GM18502 (cell line): ENCODE data around the gene TNFRSF1B.

Experiments used
- ATAC-seq: cut with Tn5 transposase; IDR thresholded peaks from one replicate; pipeline ENCODE4 v1.9.1; 2021; ENCODE audit warnings: mild to moderate bottlenecking; ENCODE audit not compliant: unreplicated experiment, poor library complexity

The TNFRSF1B gene

DNA sequence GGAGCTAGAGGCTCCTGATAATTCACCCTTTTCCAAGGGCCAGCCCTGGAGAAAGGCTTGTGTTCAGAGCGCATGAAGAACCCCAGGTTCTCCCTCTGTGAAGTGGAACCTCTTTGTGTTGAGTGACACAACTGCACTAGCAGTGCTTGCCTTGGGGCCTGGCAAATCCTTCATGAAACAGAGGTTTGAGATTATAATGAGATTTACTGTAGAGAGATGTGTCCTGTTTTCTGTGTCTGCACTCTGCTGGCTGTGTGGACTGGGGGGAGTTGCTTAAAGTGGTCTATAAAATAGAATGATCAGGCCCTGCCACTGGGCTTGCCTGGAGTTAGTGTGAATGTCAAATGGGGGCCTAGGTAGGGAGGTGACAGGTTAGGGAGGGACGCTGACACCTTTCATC lies 11.5 kb upstream of the TNFRSF1B start:
- no peak for ATAC-seq

DNA sequence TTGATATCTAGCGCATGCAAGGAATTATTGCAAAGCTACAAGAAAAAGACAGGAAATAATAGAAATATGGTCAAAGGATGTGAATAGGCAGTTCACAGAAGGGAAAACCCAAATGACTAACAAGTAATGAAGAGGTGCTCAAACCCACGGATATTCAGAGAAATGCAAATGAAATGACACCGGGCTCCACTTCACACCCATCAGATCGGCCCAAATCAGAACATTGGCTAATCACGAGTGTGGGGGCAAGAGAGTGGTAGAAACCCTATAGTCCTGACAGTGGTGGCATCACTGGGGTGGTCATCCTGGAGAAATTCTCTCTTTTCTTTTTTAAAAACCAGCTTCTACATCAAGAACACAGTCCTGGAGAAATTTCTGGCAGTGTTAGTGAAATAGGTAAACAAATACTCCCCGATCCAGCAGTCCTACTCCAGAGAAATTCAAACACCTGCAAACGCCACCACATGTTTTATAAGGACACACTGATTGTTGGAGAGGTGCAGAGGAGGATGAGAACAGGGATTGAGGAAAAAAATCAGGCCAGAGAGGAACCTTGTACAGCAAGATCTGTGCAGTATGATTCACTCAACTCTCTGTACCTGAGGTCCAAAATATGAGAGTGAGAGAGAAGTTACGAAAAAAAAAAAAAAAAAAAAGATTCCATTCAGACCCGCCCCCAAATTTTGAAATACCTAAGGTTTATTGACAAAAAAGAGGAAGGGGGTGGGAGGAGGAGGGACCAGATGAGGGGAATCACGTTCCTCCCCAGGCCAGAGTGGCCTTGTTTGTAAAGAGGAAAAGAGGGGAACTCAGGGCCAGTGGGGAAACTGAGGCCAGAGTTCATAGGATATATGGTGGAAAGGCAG lies 9.2 kb upstream of the TNFRSF1B start:
- no peak for ATAC-seq

DNA sequence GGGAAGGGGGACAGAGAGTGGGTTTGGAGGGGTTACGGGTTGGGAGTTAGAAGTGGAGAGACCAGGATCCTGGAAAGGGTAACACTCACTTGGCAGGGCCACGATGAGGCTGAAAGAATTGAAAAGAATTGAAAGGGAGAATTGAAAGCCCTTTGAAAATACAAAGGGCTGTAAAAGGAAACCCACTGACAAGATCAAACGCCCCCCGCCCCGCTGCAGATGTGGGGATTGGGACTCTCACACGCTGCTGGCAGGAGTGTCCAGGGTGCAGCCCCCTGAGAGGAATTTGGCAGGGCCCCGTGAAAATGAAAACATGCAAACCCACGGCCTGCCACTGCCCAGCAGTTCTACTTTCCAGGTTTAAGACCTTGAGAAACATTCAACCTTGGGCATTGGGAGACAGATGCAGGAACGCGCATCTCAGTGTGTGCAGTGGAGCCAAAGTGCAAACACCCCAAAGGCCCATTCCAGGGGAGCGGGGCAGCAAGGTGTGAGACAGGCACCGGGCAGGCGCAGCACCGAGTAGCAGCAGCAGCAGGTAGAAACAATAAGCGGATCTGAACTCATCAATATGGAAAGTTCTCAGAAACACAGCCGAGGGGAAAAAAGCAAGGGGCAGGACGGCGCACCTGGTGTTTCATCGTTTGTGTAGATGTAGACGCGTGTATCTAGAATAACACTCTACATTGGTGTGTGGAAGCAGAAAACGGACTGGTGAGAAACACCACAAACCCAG lies 8.3 kb upstream of the TNFRSF1B start:
- ATAC-seq = no peak

DNA sequence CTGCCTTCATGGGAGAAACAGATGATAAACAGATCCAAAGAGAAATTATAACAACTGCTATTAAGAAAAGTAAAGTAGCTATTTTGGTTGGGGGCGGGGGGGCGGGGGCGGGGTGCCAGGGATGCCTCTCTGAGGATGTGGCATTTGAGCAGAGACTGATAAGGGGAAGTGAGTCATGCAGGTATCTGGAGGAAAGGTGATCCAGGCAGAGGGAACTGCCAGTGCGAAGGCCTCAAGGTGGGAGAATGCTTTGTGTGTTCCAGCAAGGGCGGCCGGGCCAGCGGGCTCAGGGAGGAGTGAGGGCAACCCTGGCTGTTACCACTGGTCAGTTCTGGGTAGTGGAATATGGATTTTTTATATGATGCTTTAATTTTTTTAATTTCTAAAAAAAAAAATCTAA lies 7.0 kb upstream of the TNFRSF1B start:
- ATAC-seq = no peak

DNA sequence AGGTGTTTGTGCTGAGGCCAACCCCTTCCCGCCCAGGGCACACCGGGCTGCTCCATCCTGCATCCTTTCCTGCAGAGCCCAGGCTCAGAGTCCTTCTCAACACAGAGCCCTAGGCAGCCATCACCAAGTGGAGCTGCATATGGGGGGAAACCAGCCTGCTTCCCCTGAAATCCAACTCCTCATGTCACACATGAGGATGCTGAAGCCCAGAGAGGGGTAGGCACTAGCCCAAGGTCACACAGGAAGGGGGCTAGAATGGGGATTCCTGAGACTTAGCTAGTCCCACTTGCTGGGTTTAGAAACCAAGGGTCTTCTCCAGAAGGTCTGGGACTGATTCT lies 5.5 kb upstream of the TNFRSF1B start:
- ATAC-seq = no peak

DNA sequence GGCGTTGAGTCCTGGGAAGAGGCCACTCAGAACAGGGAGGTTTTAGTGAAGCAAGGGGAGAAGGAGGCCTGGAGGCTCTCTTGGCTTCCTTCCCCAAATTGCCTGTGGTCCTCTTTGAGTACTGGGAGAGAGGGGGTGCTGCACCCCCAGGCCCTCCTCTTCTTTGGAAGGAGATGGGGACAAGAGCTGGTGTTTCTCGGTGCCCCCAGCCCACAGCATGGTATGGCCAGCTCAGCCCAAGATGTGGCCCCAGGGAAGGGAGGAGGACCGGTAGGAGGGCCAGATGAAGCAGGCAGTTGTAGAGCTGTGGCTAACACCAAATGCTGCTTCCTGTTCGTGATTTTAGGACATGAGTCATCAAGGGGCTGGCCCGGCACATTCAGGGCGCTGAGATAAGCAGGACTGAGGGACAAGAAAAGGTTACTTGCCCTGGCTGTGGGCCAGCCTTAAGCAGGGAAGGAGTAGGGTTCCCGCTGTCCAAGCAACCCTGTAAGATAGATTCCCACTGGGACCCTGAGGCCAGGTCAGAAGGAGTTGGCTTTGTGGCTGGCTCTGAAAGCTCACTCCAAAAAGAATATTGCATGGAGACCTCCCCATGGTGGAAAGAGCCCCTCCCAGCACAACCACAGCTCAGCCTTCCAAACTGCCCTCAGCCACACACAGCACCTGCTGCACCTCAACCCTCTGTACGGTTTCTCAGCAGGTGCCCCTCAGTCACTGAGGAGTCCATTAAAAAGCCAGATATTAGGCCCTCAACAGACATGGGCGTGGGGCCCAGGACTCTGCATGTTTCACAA lies 4.9 kb upstream of the TNFRSF1B start:
- peak; percentile 81 for ATAC-seq

DNA sequence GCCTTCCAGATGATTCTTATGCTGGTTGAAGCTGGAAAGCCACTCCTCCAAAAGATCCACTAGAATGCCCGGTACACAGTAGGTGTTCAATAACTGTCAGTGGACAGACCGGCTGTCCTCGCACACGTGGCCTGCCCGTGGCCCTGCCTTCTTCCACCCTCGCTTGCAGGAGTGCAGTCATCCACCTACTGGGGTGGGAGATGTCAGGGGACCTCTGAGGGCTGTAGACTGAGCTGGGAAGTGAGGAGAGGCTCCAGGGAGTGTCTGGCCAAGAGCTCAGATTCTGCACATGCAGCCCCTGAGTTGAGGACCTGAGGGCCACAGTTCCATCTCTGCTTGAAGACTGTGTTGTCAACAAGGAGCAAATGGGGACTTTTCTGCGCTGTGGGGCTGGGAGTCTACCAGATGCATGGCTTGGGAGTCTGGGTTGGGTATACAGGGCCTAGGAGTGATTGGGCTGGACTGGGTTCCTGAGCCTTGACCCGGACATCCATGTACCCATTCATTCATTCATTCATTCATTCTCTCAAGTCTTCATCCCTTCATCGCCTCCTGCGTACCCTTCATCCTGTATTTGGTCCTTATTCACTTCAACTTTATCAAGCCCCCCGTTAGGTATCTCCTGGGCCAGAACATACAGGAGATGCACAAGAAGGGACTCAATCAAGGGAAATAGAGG lies 4.2 kb upstream of the TNFRSF1B start:
- ATAC-seq = no peak

DNA sequence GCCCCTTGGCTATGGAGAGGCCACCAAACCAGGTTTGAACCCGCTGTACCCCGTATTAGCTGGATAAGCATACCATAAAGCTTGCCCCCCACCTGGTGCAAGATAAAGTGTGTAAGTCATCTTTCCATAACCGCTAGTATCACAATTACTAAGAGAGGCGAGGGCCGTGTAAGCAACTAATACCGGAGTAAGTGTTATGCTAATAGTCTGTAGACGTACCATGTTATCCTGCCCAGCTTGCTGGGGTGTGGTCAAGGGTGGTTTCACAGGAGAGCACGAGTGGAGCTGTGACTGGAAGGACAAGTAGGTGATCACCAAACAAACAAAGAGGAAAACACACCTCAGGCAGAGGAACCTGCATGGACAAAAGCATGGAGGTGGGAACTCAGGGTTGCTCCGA lies 3.6 kb upstream of the TNFRSF1B start:
- no peak for ATAC-seq

DNA sequence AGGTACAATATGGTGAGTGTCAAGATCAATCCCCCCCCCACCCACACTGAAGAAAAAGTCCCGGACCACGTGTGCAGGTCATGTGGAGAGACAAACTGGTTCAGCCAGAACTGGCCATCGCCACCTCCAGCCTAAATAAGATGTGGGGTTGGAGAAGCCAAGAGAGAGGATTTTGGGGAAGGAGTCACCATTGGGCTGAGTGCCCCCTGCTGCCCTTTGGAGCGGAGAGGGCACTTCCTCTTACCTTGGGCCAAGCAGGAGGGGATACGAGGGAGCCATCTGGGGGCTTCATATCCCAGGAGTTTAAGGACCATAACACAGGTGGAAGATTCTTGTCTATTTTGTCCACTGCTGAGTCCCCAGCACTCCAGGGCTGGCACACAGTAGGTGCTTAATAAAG lies 2.6 kb upstream of the TNFRSF1B start:
- no peak for ATAC-seq

DNA sequence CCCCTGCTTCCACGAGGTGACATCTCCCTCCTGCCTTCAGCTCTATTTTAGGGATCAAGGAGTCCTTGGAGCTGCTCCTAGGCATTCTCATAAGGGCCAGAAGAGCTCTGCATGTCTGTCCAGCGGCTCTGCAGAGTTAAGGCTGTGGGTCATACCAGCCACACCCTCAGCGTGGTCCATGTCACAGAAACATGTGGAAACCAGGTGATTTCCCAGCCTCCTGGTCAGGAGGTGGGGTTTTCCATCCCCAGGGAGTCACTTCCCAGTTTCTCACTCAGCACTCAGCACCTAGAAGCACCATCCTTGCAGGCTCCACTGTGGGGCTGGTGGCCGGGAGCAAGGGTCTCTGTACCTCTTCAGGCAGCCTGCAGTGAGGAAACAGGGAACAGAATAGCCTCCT lies 1.4 kb upstream of the TNFRSF1B start:
- no peak for ATAC-seq

DNA sequence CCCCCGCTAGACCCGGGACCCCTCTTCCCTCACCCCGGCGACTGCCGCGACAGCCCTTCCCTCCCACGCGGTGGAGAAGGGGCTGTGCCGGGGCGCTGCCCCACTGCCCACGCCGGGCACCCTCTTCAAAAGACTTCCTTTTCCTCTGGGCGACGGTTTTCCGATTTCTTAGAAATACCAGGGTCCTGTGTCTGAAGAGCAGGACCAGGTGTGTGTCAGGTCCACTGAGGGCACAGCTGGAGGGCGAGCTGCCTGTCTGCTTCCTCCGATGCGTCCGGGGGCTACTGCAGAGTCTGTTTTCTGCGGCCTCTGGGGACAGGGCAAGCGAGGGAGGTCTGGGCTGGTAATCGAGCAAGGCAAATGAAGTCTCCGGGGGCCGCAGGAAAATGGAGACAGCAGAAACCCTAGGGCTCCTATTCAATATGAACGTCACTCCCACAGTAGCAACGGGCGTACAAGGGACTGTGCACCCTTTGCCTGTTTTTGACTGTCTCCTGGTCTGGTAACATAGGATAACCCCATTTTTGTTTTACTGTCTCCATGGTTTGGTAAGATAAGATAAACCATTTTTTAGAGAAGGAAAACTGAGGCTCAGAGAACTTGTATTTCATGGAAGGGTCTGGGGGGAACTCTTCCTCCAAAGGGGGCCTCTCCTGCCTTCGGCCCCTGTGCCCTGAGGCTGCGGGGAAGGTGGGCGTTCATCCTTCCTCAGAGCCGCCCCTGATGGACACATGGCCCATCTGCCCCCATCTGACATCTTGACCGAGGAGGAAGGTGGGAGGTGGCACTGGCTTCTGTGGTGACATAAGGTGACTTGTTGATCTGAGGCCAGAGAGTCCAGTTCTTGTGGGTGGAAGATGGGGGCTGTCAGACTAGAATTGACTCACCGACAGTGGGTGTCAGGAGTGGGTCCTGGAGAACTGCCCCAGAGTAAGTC lies 970 bp downstream of the TNFRSF1B start:
- no peak for ATAC-seq

DNA sequence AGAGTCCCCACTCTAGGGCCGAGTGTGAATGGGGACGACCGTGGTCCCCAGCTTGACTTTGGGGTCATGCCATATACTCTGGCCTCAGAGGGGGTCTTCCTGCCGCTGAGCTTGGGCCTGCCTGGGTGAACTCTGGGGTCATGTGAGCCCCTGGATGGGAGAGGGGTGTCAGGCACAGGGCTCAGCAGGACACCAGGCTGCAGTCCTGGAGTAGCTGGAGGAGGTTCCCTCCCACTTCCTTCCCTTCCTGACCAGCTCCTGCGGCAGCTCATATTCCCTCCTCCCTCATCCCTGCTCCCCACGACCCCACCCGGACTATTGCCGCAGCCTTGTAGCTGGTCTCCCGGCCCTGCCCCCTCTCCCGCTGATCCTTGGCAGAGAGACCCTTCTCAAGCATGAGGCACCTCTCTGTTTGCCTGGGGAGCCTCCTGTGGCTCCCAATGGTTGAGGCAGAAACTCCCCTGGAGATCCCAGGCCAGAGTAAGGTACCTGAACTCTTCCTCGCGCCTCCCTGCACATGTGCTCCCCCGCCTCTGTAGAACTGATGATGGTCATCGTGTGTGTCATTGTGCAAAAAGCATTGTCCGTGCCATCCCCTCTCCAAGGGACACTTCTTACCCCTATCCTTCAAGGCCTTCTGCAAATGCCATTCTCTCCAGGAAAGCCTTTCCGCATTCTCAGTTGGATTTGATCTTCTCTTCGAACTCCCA lies 1.8 kb downstream of the TNFRSF1B start:
- ATAC-seq = no peak

DNA sequence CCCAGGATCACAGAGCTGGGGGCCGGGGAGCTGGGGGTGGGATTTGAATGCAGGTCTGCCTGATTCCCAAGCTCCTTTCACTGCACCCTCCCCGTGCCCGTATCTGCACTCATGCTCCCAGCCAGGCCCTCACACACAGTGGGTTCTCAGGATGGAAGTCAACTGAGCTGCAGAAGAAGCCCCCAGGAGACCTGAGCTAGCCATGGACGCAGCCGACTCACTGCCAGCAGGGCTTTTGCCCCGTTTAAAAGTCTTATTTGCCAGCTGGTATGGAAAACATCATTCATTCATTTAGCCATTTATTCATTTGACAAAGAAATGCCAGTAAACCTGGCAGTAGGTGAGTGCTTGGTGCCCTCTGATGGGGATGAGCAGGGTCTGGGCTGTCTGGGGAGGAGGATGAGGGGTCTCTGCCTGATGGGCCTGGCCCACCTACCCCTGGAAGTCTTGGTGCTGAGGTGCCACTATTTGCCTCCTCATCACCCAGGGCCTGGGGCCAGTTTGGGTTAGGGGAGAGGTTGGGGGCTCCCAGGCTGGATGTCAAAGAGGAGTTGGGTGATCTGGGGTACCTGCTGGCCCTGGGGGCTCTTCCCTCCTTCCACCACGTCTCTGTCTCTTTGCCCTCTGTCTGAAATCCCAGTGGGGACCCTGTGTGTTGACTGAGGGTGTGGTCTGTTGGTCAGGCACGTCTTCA lies 2.8 kb downstream of the TNFRSF1B start:
- ATAC-seq = no peak

DNA sequence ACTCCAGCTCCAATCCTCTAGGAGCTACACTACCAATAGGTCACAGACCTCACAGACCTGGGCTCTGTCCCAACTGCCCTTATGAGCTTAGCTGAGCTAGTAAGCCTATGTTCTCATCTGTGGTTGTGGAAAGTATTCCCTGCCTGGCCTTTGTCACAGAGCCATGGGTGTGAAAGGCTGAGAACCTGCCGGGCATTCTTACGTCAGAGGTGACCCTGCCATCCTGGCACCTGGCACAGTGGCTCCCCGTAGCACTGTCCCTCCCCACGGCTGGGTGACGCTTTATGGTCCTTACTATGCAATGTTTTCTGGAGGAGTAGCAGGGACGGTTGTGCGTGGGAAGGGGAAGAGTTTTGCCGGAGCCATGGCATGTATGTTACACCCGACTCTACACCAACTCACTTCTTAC lies 3.5 kb downstream of the TNFRSF1B start:
- no peak for ATAC-seq

DNA sequence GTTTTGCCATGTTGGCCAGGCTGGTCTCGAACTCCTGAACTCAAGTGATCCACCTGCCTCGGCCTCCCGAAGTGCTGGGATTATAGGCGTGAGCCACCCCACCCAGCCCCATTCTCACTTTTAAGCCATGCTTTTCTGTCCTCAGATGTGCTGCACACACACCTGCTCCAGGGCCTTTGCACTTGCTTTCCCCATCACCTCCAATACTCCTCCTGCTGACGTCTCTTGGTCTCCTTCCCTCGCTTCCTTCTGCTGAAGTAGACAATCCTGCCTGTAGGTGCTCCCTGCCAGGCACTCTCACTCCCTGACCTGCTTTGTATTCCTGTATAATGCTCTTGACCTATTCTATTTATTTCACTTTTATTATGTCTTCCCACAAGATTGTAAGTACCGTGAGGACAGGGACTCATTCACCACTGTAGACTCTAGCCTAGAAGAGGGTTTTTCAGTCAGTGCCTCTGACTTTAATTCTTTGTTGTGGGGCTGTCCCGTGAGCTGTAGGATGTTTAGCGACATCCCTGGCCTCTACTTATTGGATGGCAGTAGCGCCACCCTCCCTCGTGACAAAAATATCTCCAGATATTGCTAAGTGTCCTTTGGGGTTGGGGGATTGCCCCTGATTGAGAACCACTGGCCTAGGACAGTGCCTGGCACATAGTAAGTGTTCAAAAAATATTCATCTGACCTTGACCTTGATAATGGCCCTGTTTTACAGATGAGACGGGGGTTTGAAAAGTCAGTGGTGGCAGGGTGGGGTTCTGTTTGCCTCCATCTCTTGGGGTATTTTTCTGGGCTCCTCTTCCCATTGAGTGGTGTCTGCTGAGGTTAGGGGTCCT lies 4.6 kb downstream of the TNFRSF1B start:
- no peak for ATAC-seq

DNA sequence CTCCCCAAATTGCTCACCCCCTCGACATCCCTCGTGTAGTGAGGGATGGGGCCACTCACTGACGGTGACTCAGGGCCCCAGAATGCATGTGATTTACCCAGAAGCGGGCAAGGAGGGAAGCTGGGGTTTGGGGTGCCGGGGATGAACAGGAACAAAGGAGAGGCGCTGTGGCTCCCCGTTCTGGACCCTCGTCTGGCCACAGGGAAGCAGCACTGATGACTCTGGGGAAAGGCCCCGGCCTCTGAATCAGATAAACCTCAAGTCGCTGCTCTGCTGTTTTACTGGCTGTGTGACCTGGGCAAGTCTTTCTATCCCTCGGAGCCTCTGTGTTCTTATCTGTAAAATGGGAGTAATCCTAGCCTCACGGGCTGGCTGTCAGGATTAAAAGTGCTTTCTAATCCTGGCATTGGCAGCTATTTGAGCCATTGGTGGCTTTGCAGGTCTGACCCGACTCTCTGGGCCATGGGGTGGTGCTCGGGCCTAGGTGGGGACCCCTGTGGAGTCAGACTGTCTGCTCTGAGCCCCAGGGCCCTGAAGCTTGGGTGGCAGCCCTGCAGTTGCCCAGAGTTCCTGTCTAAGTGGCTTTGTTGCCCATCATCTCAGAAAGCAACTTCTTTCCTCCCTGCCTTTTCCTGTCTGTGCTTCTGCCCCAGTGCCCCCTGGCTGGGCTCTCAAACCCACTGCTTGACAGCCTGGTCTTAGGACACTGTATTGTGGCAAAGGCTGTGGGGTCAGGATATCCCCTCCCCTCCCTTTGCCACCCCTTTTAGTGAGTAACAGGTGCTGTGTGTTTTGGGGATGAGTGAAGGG lies 5.5 kb downstream of the TNFRSF1B start:
- no peak for ATAC-seq
